BLaER1 (cell line): Measurements from ENCODE around the gene CFAP74.
A peak's percentile ranks its signal among the peaks of the same experiment; 100 is the strongest.

Source experiments
- H3K27ac ChIP-seq: shearing (Covaris generic); formaldehyde crosslinking; 2 replicates; pipeline ENCODE4 v1.8.1; 2022
- H3K27me3 ChIP-seq: shearing (Covaris generic); formaldehyde crosslinking; 2 replicates; pipeline ENCODE4 v1.8.1; 2022
- H3K36me3 ChIP-seq: shearing (Covaris generic); formaldehyde crosslinking; 2 replicates; pipeline ENCODE4 v1.8.1; 2022
- H3K4me1 ChIP-seq: shearing (Covaris generic); formaldehyde crosslinking; 2 replicates; pipeline ENCODE4 v1.8.1; 2022
- H3K4me2 ChIP-seq: shearing (Covaris generic); formaldehyde crosslinking; 2 replicates; pipeline ENCODE4 v1.8.1; 2022
- H3K4me3 ChIP-seq: shearing (Covaris generic); formaldehyde crosslinking; 2 replicates; pipeline ENCODE4 v1.8.1; 2022
- H3K9ac ChIP-seq: shearing (Covaris generic); formaldehyde crosslinking; 2 replicates; pipeline ENCODE4 v1.8.1; 2022
- H3K9me3 ChIP-seq: shearing (Covaris generic); formaldehyde crosslinking; 2 replicates; pipeline ENCODE4 v1.8.1; 2022
- H4K20me1 ChIP-seq: shearing (Covaris generic); formaldehyde crosslinking; 2 replicates; pipeline ENCODE4 v1.8.1; 2022
- Cebpa-rat ChIP-seq: shearing (Covaris generic); IDR thresholded peaks from 2 replicates; pipeline ENCODE4 v1.8.1; 2022

Gene CFAP74

DNA sequence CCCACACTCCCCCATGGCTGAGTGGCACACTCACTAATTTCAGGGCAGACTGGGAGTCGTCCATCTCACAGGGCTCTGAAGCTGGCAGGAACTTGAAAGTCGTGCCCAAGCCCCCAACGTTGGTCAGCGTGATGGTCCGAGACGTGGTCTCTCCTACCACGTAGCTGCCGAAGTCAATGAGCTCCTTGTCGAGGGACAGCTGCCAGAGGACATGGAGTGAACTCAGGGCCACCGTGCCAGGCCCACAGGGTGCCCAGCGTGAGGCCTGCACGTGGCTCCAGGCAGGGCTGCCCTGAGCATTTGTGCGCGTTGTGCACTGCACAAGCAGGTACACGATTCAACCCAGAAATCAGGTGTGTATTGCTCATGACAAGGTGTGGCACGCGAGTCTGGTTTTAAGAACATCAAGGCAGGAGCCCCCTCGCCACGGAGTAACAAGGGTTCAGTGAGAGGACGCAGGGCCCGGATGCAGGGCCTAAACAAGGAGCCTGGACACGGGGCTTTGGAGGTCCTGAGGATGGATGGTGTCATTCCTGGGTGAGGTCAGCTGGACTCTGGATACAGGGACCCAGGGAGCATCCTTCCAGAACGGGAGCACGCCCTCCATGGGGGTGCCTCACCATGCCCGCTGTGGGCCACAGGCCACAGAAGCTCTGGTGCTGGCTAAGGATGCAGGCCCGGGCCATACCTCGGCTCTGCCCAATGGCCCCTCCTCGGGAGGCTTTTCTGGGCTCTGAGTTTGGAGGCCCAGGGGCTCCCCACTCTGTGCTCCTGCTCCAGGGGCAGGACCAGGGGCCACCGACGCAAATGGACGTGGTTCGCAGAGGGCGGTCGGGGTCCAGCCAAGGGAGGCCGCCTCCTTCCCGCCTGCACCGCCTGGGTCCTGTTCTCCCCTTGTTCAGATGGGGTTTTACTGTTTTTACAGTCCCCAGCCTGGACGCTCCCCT, 46.7 kb downstream of the CFAP74 start:
- TF ChIP-seq Cebpa-rat, result no peak
- no peaks in the 10 kb centered on the region for H3K27me3 ChIP-seq
- H4K20me1 ChIP-seq, result no peaks in the 10 kb centered on the region
- H3K36me3 ChIP-seq, result no peaks in the 10 kb centered on the region
- H3K4me2 ChIP-seq, result peak overlapping the region; percentile 24; the same call in 1 of the 2 replicates
- H3K9ac ChIP-seq, result no peak overlapping the region
- no peak overlapping the region for H3K27ac ChIP-seq
- H3K4me1 ChIP-seq, result peaks cover 54% of the 10 kb centered on the region
- H3K4me3 ChIP-seq, result no peak overlapping the region
- peaks cover 2% of the 10 kb centered on the region for H3K9me3 ChIP-seq

DNA sequence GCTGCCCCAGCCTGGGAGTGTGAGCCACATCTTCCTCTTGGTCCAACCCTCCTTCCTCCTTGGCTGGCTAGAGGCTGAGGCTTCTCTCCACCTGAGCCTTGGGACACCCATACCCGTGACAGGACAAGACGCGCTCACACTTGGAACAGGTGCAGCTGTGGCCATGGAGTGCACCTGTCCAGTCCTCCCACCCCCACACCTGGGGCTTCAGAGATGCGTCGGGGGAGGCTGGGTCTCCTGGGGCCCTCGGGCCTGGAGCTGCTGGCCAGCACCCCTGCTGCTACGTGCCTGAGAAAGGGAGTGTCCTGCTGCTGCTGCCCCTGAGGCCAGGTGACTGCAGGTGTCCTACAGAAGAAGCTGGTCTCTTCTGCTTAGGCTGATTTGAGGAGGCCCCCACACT, 47.5 kb downstream of the CFAP74 start:
- Histone ChIP-seq H3K27ac (no peak overlapping the region), H3K36me3 (no peaks in the 10 kb centered on the region), H3K27me3 (no peaks in the 10 kb centered on the region), H3K4me1 (peaks cover 46% of the 10 kb centered on the region), H4K20me1 (no peaks in the 10 kb centered on the region), H3K4me2 (no peak overlapping the region), H3K9me3 (peaks cover 10% of the 10 kb centered on the region), H3K4me3 (no peak overlapping the region), H3K9ac (no peak overlapping the region)
- TF ChIP-seq Cebpa-rat, result no peak

DNA sequence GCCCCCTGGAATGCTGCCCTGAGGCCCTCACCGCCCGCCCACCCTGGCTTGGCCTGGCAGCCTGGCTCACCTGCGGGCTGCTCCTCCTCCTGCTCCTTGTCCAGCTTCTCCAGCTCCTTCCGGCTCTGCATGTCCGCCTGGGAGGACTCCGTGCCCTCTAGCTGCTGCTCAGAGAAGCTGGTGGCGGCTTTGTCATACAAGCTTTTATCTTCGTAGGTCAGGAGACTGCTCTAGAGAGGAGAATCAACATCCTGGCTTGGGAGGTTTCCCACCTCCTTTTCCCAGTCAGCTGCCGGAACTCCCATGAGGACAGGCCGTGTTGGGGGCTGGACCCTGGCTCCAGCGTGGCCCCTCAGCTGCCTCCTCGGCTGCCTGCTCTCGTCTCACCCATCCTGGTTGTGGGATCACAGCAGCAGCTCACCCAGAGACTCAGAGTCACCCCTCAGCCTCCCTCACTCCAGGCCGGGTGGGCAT, 47.9 kb downstream of the CFAP74 start:
- H3K36me3 ChIP-seq, result no peaks in the 10 kb centered on the region
- H3K9me3 ChIP-seq, result peaks cover 14% of the 10 kb centered on the region
- H4K20me1 ChIP-seq, result no peaks in the 10 kb centered on the region
- no peak overlapping the region for H3K27ac ChIP-seq
- H3K9ac ChIP-seq, result no peak overlapping the region
- no peak overlapping the region for H3K4me3 ChIP-seq
- no peak for TF ChIP-seq Cebpa-rat
- H3K4me1 ChIP-seq, result peaks cover 42% of the 10 kb centered on the region
- no peaks in the 10 kb centered on the region for H3K27me3 ChIP-seq
- no peak overlapping the region for H3K4me2 ChIP-seq

DNA sequence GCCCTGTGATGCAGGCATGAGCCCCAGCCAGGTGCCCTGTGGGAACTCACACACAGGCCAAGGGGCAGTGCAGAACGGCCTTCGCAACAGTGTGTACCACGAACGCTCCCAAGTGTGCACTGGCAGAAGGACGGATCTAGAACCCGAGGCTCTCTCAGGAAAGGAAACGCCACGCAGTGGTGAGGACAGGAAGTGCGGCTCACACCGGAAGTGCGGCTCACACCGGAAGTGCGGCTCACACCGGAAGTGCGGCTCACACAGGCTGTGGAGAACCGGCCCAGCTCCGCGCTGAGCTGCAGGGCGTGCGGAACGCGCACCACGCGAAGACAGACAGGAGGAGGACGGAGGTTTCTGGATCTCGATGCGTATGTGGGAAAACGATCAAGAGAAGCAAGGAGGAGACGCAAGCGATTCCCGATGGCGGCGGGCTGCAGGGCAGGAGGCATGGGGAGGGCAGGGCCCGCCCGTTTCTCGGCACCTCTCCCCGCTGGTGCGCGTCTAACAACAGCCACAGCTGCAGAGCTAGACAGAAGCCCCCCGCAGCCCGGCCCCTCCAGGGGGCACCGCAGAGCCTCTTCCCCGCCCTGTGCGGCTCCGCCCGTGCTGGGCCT, 48.6 kb downstream of the CFAP74 start:
- Histone ChIP-seq H3K9ac (no peak overlapping the region), H3K4me1 (peaks cover 35% of the 10 kb centered on the region), H3K27me3 (no peaks in the 10 kb centered on the region), H3K4me2 (no peak overlapping the region; the same call in 1 of the 2 replicates), H4K20me1 (no peaks in the 10 kb centered on the region), H3K27ac (no peak overlapping the region), H3K4me3 (no peak overlapping the region), H3K9me3 (peaks cover 22% of the 10 kb centered on the region), H3K36me3 (no peaks in the 10 kb centered on the region)
- no peak for TF ChIP-seq Cebpa-rat

DNA sequence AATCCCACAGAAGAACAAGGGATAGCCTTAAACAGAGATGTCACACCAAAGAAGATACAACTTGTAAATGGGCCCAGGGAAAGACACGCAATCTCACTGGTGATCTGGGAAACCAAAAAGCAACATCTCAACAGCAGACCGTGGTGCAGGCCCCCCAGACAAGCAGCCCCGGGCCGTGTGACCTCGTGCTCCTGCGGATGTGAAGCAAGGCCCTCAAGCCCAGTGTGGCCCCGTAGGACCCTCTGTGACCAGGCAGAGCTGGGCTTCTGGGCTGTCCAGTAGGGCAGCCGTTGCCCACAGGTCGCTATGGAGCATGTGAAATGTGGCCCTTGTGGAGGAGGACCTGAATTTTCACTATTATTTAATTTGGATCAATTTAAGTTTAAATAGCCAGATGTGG, 49.6 kb downstream of the CFAP74 start:
- Histone ChIP-seq H3K9ac (no peak overlapping the region), H3K4me3 (no peak overlapping the region), H3K27ac (no peak overlapping the region), H3K36me3 (no peaks in the 10 kb centered on the region), H3K9me3 (peaks cover 25% of the 10 kb centered on the region), H3K4me1 (peaks cover 28% of the 10 kb centered on the region), H3K27me3 (no peaks in the 10 kb centered on the region), H3K4me2 (no peak overlapping the region), H4K20me1 (no peaks in the 10 kb centered on the region)
- no peak for TF ChIP-seq Cebpa-rat

DNA sequence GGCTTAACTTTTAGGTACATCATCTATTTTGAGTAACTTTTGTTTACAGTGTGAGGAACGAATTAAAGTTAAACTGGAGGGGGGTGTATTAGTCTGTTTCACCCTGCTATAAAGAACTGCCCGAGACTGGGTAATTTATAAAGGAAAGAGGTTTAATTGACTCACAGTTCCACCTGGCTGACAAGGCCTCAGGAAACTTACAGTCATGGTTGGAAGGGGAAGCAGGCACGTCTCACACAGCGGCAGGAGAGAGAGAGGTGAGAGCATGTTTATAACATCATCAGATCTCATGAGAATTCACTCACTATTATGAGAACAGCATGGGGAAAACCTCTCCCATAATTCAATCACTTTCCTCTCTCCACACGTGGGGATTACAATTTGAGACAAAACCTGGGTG, 52.6 kb downstream of the CFAP74 start:
- Histone ChIP-seq H3K9ac (no peak overlapping the region), H3K4me3 (no peak overlapping the region), H3K27ac (no peak overlapping the region), H3K4me1 (peaks cover 35% of the 10 kb centered on the region), H3K4me2 (no peak overlapping the region), H4K20me1 (no peaks in the 10 kb centered on the region), H3K27me3 (no peaks in the 10 kb centered on the region), H3K9me3 (peaks cover 25% of the 10 kb centered on the region), H3K36me3 (no peaks in the 10 kb centered on the region)
- TF ChIP-seq Cebpa-rat, result no peak

DNA sequence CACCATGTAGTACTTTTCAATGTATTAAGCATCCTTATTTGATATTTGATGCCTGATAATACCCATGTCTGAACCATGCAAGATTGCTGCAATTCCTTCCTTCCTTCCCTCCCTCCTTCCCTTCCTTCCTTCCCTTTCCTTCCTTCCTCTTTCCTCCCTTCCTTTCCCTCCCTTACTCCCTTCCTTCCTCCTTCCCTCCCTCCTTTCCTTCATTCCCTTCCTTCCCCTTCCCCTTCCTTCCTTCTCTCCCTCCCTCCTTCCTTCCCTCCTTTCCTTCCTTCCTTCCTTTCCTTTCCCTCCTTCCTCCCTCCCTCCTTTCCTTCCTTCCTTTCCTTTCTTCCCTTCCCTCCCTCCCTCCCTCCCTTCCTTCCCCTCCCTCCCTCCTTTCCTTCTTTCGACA, 54.8 kb downstream of the CFAP74 start:
- Histone ChIP-seq H3K4me2 (peak overlapping the region; percentile 42; the same call in 1 of the 2 replicates), H4K20me1 (no peaks in the 10 kb centered on the region), H3K4me3 (no peak overlapping the region), H3K27ac (no peak overlapping the region), H3K36me3 (no peaks in the 10 kb centered on the region), H3K4me1 (peaks cover 40% of the 10 kb centered on the region), H3K9me3 (peaks cover 25% of the 10 kb centered on the region), H3K27me3 (no peaks in the 10 kb centered on the region), H3K9ac (no peak overlapping the region)
- TF ChIP-seq Cebpa-rat, result no peak

DNA sequence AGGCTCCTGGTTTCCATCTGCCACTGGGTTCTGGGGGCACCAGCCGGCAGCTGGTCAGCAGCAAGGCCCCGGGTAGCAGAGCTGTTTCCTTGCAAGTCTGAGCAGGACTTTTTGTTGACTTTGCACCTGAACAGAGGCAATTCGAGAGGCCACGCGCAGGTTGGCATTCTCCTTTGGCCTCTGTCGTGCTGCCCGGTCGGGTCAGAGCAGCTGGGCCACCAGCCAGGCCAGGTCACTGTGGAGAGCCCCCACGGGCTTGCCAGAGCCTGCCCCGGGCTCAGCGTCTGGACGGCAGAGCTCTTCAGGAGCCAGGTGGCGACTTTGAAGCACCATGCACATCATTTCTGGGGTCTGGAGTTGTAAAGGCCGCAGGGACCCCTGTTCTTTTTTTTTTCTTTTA, 56.1 kb downstream of the CFAP74 start:
- H3K27me3 ChIP-seq, result no peaks in the 10 kb centered on the region
- H4K20me1 ChIP-seq, result no peaks in the 10 kb centered on the region
- no peak for TF ChIP-seq Cebpa-rat
- H3K27ac ChIP-seq, result no peak overlapping the region
- no peak overlapping the region for H3K4me3 ChIP-seq
- peaks cover 53% of the 10 kb centered on the region for H3K4me1 ChIP-seq
- H3K9me3 ChIP-seq, result peaks cover 25% of the 10 kb centered on the region
- H3K4me2 ChIP-seq, result peak overlapping the region; percentile 42; the same call in 1 of the 2 replicates
- no peak overlapping the region for H3K9ac ChIP-seq
- H3K36me3 ChIP-seq, result no peaks in the 10 kb centered on the region

DNA sequence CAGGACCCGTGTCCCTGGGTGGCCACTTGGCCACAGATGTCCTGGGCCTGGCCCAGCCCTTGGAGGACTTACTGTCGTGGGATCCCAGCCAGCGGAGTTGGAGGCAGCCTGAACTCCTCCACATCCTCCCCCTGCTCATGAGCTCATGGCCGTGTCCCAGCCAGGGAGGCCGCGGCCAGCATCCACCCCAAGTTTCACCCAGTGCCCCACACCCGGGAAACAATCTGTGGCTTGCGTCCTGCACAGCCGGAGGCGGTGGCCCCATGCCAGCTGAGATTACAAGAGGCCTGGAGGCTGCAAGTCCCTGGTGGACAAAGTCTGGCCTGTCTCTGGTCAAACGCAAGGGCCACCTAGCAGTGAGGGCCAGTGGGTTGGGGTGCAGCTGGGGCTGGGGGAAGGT, 57.0 kb downstream of the CFAP74 start:
- no peak for TF ChIP-seq Cebpa-rat

DNA sequence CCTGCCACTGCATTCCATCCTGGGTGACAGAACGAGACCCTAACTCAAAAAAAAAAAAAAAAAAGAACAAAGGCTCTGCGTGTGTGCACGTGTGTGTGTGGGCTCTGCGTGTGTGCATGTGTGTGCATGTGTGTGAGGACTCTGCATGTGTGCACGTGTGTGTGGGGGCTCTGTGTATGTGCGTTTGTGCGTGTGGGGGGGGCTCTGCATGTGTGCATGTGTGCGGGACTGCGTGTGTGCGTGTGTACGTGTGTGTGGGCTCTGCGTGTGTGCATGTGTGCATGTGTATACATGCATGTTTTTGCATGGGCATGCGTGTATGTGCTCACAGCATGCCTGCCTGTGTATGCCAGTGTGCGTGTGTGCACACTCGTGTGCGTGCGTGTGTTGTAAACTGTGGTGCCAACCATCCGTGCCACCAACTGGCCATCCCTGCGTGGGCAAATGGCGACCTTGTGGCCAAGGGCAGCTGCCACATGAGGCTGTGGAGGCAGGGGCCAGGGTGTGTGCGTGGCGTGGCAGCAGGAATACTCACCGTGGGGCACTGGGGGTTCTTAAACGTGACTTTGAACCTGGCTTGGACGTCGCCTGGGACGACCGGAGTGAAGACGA, 57.7 kb downstream of the CFAP74 start:
- Histone ChIP-seq H3K4me1 (peaks cover 69% of the 10 kb centered on the region), H3K9me3 (peaks cover 13% of the 10 kb centered on the region), H3K27me3 (no peaks in the 10 kb centered on the region), H3K4me3 (no peak overlapping the region), H3K9ac (no peak overlapping the region), H3K36me3 (no peaks in the 10 kb centered on the region), H4K20me1 (no peaks in the 10 kb centered on the region), H3K4me2 (no peak overlapping the region), H3K27ac (no peak overlapping the region)
- TF ChIP-seq Cebpa-rat, result no peak

More for the DNA sequence above, 57.0 kb downstream of the CFAP74 start:
- Histone ChIP-seq H3K4me3 (no peak overlapping the region), H3K4me2 (no peak overlapping the region), H3K27me3 (no peaks in the 10 kb centered on the region), H3K9me3 (peaks cover 19% of the 10 kb centered on the region), H3K9ac (no peak overlapping the region), H4K20me1 (no peaks in the 10 kb centered on the region), H3K4me1 (peaks cover 63% of the 10 kb centered on the region), H3K27ac (no peak overlapping the region), H3K36me3 (no peaks in the 10 kb centered on the region)
